AG08395 (cell line): ENCODE results near the gene SLC25A29.
"Not testable (repeated sequence)": the region's sequence is repeated elsewhere in the genome, so short reads cannot be mapped to it uniquely, and the experiment has no call there.

ENCODE experiments used
- DNase-seq: peaks from one replicate; pipeline ENCODE4 v3.0.0; 2012; ENCODE audit warnings: mixed read lengths, low spot score

Gene SLC25A29

GRCh38 chr14:100306101-100306997 lies at the start of gene SLC25A29:
SLC25A29 (minus strand) TSS chr14:100306444; CDS start chr14:100306232, 212 bp downstream.
- peak; percentile 96 for DNase-seq

DNA sequence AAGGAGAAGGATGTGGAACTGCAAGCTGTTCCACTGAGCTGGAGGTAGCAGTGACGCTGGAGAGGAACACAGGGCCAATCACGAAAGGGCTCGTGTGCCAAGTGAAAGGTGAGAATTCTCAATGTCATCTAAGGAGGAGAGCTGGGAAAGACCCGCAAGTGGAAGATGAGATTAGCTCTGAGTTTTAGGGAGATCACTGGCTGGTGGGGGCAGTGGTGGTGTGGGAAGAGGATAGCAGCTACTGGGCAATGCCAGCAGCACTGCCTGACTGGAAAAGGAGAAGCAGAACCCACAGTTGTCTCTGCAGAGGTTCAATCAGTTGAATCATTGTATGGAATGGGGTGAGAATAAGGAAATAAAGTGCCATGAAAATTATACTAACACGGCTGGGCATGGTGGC lies 44.7 kb upstream of the SLC25A29 start:
- DNase-seq = no peak

DNA sequence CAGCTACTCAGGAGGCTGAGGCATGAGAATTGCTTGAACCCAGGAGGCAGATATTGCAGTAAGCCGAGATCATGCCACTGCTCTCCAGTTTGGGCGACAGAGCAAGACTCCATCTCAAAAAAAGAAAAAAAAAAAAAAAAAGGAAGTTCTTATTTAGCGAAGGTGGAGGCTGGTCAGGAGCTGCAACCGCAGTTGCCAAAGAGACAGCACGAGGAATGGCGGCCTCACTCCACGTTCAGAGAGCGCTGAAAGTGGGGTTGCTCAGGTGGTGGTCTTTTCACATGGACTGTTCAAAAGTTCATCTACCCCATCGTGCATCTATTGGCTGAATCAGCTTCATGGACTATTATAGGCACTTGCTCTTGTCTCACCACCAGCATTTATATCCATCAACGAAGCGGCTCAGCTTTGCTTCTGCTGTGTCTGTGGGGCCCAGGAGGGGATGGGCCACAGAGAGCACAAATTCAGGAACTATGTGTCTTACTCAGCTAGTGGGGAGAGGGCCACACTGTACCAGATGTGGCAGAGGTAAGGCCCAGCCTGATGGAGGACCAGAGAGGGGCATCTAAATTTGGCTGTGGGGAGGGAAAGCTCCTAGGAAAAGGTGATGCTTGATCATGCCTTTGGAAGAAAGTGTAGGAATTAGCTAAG lies 44.2 kb upstream of the SLC25A29 start:
- no peak for DNase-seq

DNA sequence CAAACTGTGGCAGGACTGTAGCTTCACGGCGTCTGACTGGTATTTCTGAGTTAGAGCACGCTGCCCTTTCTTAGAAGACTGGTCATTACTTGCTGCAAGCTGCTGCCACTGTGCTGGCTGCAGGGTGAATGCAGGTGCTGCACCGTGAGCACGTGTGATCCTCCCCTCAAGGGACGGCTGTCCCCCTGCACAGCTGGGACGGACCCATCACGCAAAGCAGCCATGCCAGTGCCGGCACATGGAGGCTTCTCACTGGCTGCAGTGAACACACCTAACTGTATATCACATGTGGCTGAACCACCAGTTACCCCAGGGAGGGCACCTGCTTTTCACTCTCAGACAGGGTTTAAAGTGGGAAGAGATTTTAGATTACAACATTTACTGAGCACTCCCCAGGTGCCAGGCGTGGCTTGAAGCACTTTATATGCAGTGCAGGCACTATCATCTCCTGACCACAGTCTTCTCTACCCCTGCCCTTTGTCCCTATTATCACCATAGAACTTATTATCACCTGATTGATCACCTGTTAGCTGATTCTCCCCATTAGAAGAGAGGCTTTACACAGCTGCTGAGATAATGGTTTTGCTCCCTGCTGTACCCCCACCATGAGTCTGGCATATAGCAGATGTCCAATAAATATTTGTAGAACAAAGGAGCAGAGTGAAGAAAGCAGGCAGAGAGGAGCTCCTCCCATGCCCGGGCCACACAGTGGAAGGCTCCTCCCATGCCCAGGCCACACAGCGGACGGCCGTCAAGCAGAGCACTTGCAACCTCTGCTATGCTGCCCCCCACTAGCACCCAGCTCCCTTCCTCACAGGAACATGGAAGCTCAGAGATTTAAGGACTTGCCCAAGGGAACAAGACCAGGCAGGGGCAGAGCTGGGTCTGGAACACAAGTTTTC lies 42.8 kb upstream of the SLC25A29 start:
- no peak for DNase-seq

GRCh38 chr14:100348253-100348729 lies 42.0 kb upstream of the SLC25A29 start:
- DNase-seq = no peak

DNA sequence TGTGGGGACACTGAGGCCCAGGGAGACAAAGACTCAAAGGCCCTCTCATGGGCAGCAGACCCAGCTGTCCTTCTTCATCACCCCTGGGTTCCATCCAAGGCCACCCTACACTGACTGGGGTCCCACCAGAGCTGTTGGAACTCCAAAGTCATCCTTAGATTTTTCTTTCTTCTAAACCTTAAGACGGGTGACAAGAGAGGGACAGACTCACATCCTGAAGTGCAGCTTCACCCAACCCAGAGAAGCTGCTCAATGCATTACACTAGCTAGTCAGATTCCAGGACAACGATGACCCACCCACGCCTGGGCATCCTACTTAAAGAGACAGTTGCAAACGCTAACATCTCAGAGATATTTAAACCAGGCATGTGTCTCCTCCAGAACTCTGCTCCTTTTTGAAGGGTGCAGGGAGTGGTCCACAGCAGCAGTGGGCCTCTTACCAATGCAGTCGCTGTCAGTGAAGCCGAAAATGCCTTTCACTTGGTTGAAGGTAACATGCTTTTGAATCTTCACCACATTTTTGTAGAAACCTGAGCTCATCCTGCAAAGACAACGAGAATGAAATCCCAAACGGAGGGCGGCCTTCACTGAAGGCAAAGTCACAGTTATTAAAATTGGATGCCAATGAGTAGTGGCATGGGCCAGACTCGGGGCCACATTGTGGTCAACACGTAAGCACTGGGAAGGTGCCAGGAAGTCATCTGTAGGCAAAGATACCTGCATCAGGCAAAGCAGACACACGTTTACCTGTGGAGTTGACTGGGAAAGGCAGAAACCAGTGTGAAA lies 40.3 kb upstream of the SLC25A29 start:
- DNase-seq = no peak

DNA sequence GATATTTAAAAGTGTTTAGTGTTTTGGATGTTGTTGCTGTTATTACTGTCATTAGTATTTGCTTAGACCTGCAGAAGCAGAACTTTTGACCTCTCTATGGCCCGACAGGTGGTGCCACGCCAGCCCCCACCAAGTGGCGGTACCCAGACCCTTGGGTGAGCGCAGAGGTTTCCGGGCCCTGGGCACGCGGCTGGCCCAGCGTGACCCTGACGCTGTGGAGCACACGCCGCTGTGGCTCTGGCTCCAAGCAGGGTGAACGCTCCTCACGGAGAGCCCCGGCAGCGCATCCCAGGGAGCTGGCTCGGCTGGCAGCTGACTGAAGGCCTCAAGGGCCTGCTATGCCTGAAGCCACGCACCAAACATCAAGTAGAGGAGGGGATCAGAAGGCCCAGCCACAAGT lies 39.5 kb upstream of the SLC25A29 start:
- no peak for DNase-seq

GRCh38 chr14:100344657-100345056 lies 38.4 kb upstream of the SLC25A29 start:
- not testable (repeated sequence) for DNase-seq

GRCh38 chr14:100342826-100343225 lies 36.6 kb upstream of the SLC25A29 start:
- DNase-seq = not testable (repeated sequence)

DNA sequence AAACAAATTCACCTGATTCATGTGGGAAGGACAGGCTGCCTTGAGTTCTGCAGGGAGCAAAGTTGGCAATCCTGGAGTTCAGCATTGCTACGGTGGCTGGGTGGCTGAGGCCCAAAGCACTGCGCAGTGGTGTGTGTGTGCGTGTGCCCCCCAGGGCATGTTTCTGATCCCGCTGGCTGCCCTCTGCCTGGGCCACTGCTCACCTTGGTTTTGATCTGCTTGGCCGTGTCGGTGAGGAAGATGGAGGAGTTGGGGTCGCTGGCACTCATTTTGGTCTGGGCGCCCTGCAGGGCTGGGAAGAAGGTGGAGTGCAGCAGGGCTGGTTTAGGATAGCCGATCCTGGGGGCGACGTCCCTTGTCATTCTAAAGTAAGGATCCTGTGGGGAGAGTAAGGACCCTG lies 36.0 kb upstream of the SLC25A29 start:
- no peak for DNase-seq

GRCh38 chr14:100341301-100342031 lies 35.2 kb upstream of the SLC25A29 start:
- peak; percentile 72 for DNase-seq

- no peak for DNase-seq
Observed at GRCh38 chr14:100340423-100340813, 34.2 kb upstream of the SLC25A29 start.

GRCh38 chr14:100339766-100340422 lies 33.6 kb upstream of the SLC25A29 start:
- no peak for DNase-seq

- no peak for DNase-seq
Observed at GRCh38 chr14:100336618-100337530, 30.6 kb upstream of the SLC25A29 start.

GRCh38 chr14:100334904-100335303 lies 28.7 kb upstream of the SLC25A29 start:
- no peak for DNase-seq

DNA sequence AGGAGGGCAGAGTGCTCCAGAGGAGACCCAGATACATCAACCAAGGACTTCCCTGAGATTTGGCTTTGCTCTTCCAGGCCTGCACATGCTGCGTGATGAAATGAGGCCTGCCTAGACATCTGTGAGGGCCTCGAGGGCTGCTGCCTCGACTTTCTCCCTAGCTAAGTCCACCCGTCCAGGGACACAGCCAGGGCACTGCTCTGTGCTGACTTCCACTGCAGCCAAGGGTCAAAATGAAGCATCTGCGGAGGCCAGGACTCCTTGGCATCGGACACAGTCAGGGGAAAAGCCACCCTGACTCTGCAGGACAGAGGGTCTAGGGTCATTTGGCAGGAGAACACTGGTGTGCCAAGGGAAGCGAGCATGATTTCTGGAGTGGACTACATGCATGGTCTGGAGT lies 27.6 kb upstream of the SLC25A29 start:
- no peak for DNase-seq

GRCh38 chr14:100333311-100333710 lies 27.1 kb upstream of the SLC25A29 start:
- DNase-seq = no peak

- DNase-seq = no peak
Observed at GRCh38 chr14:100332797-100333196, 26.6 kb upstream of the SLC25A29 start.

DNA sequence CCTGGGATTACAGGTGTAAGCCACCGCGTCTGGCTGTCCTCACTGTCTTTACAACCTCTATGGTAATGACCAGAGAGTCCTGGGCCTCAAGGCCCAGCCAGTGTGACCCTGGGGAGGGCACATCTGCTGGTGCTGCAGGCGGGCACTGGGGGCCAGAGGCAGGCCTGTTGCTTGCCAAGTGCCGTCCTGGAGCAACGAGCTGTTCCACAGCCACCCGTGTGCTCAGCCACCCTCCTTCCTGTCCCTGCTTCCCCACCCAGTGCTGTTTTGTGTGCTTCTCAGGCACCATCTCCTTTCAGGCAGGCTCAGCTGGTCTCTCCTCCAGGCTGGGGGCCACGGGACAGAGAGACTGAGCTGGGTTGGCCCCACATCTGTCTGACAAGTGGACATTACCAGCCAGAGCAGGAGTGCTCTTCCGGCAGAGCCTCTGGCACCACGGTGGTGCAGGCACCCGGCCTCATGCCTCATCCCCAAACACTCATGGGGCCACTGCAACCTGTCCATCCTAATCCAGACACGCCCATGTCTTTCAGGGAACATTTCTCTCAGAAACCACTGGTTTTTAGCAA lies 25.9 kb upstream of the SLC25A29 start:
- DNase-seq = no peak
